SK-N-SH (cell line): ENCODE results near the gene ZNF474.

Experiments
- CTCF ChIP-seq: fragments of 200-600 bp; sonication (generic); IDR thresholded peaks from 2 replicates; pipeline ENCODE4 v1.6.1; 2017; ENCODE audit warnings: antibody characterized with exemption, mild to moderate bottlenecking, moderate library complexity
- FOXJ3 ChIP-seq: sonication (generic); formaldehyde crosslinking; IDR thresholded peaks from 2 replicates; pipeline ENCODE4 v1.5.1; 2020; ENCODE audit warnings: mild to moderate bottlenecking, missing genetic modification reagents
- GABPA ChIP-seq: IDR thresholded peaks from 2 replicates; pipeline ENCODE4 v1.4.0; 2012; ENCODE audit warnings: low read depth, mild to moderate bottlenecking
- JUND ChIP-seq: IDR thresholded peaks from 2 replicates; pipeline ENCODE4 v1.4.0; 2012
- RFX5 ChIP-seq: IDR thresholded peaks from 2 replicates; pipeline ENCODE4 v1.6.1; 2012; ENCODE audit warnings: mild to moderate bottlenecking, improper control_type of control experiment, low read length
- YY1 ChIP-seq: IDR thresholded peaks from 2 replicates; pipeline ENCODE4 v1.4.0; 2012; ENCODE audit warnings: low read depth, mild to moderate bottlenecking

- TF ChIP-seq YY1 (no peak), CTCF (no peak), JUND (no peak), FOXJ3 (CRISPR knock-in tag) (no peak), GABPA (no peak), RFX5 (no peak)
Observed at GRCh38 chr5:122200865-122201264, 71.5 kb downstream of the ZNF474 start.
